WTC11 (cell line): ENCODE data around the gene VIPR2. TPM values are rescaled to one million over a fixed set of nuclear protein-coding genes. Genes with fewer than 3 reads are reported as not detected.
A peak's percentile ranks its signal among the peaks of the same experiment; 100 is the strongest.

Experiments used
- ATAC-seq: fragments of 200-7000 bp; cut with Tn5 transposase; 2 replicates; pipeline ENCODE4 v1.10.0; 2021; ENCODE audit warnings: mild to moderate bottlenecking, moderate library complexity
- CTCF ChIA-PET: fragments of 300-600 bp; sonication (Branson Sonifier 250); formaldehyde crosslinking; loops from one replicate; lab custom pipeline; 2021; ENCODE audit warnings: antibody characterized with exemption; lab: Charles Lee
- POLR2A ChIA-PET: fragments of 350-600 bp; sonication (Branson Sonifier 250); formaldehyde crosslinking; loops from one replicate; lab custom pipeline; 2021; ENCODE audit warnings: antibody characterized with exemption; lab: Charles Lee
- DNase-seq: peaks from one replicate; pipeline ENCODE4 v3.0.0; 2021; ENCODE audit warnings: low spot score
- H3K27ac Mint-ChIP-seq: 2 replicates; pipeline ENCODE4 v1.8.0; 2021; ENCODE audit warnings: mixed read lengths
- H3K27me3 Mint-ChIP-seq: 2 replicates; pipeline ENCODE4 v1.8.0; 2021; ENCODE audit warnings: low read depth, mild to moderate bottlenecking, moderate library complexity, mixed read lengths
- H3K36me3 Mint-ChIP-seq: 2 replicates; pipeline ENCODE4 v1.8.0; 2021; ENCODE audit warnings: mixed read lengths
- H3K4me1 Mint-ChIP-seq: 2 replicates; pipeline ENCODE4 v1.8.0; 2022; ENCODE audit warnings: mixed read lengths
- H3K4me3 Mint-ChIP-seq: 2 replicates; pipeline ENCODE4 v1.8.0; 2021; ENCODE audit warnings: mild to moderate bottlenecking, moderate library complexity, mixed read lengths
- H3K9me3 Mint-ChIP-seq: 2 replicates; pipeline ENCODE4 v1.8.0; 2021; ENCODE audit warnings: mixed read lengths
- FOXJ3 ChIP-seq: sonication (generic); formaldehyde crosslinking; IDR thresholded peaks from 2 replicates; pipeline ENCODE4 v1.9.0; 2021; ENCODE audit warnings: missing genetic modification reagents, mild to moderate bottlenecking, borderline replicate concordance
- FOXK1 ChIP-seq: sonication (generic); formaldehyde crosslinking; IDR thresholded peaks from 2 replicates; pipeline ENCODE4 v1.8.0; 2022; ENCODE audit warnings: mild to moderate bottlenecking, moderate library complexity, missing genetic modification reagents
- IRF2 ChIP-seq: sonication (generic); formaldehyde crosslinking; IDR thresholded peaks from 2 replicates; pipeline ENCODE4 v1.8.0; 2022; ENCODE audit warnings: low read depth, missing genetic modification reagents, borderline replicate concordance
- JAZF1 ChIP-seq: fragments of 250-450 bp; sonication (Bioruptor Pico); IDR thresholded peaks from 2 replicates; pipeline ENCODE4 v1.9.0; 2021; ENCODE audit warnings: moderate library complexity, mild to moderate bottlenecking, inconsistent platforms
- NFATC4 ChIP-seq: fragments of 250-450 bp; sonication (Bioruptor Pico); IDR thresholded peaks from 2 replicates; pipeline ENCODE4 v1.9.0; 2021; ENCODE audit warnings: mild to moderate bottlenecking
- NR3C1 ChIP-seq: sonication (generic); formaldehyde crosslinking; conservative IDR thresholded peaks from 2 replicates; pipeline ENCODE4 v1.8.1; 2023; ENCODE audit warnings: low read depth, mild to moderate bottlenecking, missing genetic modification reagents
- ZBTB21 ChIP-seq: sonication (generic); formaldehyde crosslinking; IDR thresholded peaks from 2 replicates; pipeline ENCODE4 v1.8.1; 2023; ENCODE audit warnings: mild to moderate bottlenecking, missing genetic modification reagents, borderline replicate concordance
- ZNF416 ChIP-seq: fragments of 250-450 bp; sonication (Bioruptor Pico); IDR thresholded peaks from 2 replicates; pipeline ENCODE4 v1.9.0; 2021; ENCODE audit warnings: mild to moderate bottlenecking, inconsistent platforms
- ZNF423 ChIP-seq: fragments of 250-450 bp; sonication (Bioruptor Pico); IDR thresholded peaks from 2 replicates; pipeline ENCODE4 v2.1.2; 2022; ENCODE audit warnings: mild to moderate bottlenecking, moderate library complexity
- total RNA-seq: library from RNA; stranded (reverse); gene quantifications from 3 replicates; pipeline ENCODE4 v1.2.3, GENCODE V29; 2021
- TF ChIP-seq, protein P1 (sequence below): sonication (generic); formaldehyde crosslinking; IDR thresholded peaks from 2 replicates; pipeline ENCODE4 v1.8.1; 2023; ENCODE audit warnings: mild to moderate bottlenecking, missing genetic modification reagents
- TF ChIP-seq, protein P2 (sequence below): sonication (generic); formaldehyde crosslinking; IDR thresholded peaks from 2 replicates; pipeline ENCODE4 v1.8.0; 2023; ENCODE audit warnings: missing genetic modification reagents, mild to moderate bottlenecking, borderline replicate concordance
- TF ChIP-seq, protein P3 (sequence below): sonication (generic); formaldehyde crosslinking; conservative IDR thresholded peaks from 2 replicates; pipeline ENCODE4 v1.8.1; 2023; ENCODE audit warnings: mild to moderate bottlenecking, low read depth, missing genetic modification reagents, moderate library complexity
- TF ChIP-seq, protein P4 (sequence below): fragments of 250-450 bp; sonication (Bioruptor Pico); IDR thresholded peaks from 2 replicates; pipeline ENCODE4 v2.1.2; 2022; ENCODE audit warnings: mild to moderate bottlenecking, moderate library complexity
- TF ChIP-seq, protein P5 (sequence below): sonication (generic); formaldehyde crosslinking; IDR thresholded peaks from 2 replicates; pipeline ENCODE4 v1.8.1; 2023; ENCODE audit warnings: mild to moderate bottlenecking, missing genetic modification reagents, moderate library complexity
- TF ChIP-seq, protein P6 (sequence below): sonication (generic); formaldehyde crosslinking; conservative IDR thresholded peaks from 2 replicates; pipeline ENCODE4 v1.8.1; 2022; ENCODE audit warnings: mild to moderate bottlenecking, missing genetic modification reagents

The VIPR2 gene
- total RNA-seq, 1 experiment from 2014 or later = 7.5 TPM

DNA sequence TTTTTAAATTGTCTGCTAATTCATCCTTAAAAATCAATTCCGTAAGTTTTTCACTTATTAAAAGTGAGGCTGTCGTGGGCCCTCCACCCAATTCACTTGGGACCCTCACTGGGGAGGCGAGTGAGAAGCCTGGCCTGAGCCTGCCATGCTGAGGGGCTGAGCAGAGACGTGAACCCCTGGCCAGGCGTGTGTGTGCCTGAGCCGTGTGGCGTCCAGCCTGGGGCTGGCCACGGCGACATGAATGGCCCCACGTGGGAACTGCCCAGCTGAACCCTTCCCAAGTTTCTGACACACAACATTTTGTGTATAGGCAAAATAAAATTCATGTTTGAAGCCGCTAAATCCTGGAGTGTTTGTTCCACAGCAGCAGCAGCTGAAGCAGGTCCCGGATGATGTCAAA lies 13.0 kb upstream of the VIPR2 start (continued):
- no peak for TF ChIP-seq ZNF416 (CRISPR knock-in tag)
- no peak for TF ChIP-seq NR3C1 (CRISPR knock-in tag)
- TF ChIP-seq FOXJ3 (CRISPR knock-in tag) = no peak
- TF ChIP-seq, protein P1, sequence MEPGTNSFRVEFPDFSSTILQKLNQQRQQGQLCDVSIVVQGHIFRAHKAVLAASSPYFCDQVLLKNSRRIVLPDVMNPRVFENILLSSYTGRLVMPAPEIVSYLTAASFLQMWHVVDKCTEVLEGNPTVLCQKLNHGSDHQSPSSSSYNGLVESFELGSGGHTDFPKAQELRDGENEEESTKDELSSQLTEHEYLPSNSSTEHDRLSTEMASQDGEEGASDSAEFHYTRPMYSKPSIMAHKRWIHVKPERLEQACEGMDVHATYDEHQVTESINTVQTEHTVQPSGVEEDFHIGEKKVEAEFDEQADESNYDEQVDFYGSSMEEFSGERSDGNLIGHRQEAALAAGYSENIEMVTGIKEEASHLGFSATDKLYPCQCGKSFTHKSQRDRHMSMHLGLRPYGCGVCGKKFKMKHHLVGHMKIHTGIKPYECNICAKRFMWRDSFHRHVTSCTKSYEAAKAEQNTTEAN = no peak
- TF ChIP-seq, protein P2, sequence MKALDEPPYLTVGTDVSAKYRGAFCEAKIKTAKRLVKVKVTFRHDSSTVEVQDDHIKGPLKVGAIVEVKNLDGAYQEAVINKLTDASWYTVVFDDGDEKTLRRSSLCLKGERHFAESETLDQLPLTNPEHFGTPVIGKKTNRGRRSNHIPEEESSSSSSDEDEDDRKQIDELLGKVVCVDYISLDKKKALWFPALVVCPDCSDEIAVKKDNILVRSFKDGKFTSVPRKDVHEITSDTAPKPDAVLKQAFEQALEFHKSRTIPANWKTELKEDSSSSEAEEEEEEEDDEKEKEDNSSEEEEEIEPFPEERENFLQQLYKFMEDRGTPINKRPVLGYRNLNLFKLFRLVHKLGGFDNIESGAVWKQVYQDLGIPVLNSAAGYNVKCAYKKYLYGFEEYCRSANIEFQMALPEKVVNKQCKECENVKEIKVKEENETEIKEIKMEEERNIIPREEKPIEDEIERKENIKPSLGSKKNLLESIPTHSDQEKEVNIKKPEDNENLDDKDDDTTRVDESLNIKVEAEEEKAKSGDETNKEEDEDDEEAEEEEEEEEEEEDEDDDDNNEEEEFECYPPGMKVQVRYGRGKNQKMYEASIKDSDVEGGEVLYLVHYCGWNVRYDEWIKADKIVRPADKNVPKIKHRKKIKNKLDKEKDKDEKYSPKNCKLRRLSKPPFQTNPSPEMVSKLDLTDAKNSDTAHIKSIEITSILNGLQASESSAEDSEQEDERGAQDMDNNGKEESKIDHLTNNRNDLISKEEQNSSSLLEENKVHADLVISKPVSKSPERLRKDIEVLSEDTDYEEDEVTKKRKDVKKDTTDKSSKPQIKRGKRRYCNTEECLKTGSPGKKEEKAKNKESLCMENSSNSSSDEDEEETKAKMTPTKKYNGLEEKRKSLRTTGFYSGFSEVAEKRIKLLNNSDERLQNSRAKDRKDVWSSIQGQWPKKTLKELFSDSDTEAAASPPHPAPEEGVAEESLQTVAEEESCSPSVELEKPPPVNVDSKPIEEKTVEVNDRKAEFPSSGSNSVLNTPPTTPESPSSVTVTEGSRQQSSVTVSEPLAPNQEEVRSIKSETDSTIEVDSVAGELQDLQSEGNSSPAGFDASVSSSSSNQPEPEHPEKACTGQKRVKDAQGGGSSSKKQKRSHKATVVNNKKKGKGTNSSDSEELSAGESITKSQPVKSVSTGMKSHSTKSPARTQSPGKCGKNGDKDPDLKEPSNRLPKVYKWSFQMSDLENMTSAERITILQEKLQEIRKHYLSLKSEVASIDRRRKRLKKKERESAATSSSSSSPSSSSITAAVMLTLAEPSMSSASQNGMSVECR (CRISPR knock-in tag) = no peak
- no peak for TF ChIP-seq JAZF1 (CRISPR knock-in tag)

DNA sequence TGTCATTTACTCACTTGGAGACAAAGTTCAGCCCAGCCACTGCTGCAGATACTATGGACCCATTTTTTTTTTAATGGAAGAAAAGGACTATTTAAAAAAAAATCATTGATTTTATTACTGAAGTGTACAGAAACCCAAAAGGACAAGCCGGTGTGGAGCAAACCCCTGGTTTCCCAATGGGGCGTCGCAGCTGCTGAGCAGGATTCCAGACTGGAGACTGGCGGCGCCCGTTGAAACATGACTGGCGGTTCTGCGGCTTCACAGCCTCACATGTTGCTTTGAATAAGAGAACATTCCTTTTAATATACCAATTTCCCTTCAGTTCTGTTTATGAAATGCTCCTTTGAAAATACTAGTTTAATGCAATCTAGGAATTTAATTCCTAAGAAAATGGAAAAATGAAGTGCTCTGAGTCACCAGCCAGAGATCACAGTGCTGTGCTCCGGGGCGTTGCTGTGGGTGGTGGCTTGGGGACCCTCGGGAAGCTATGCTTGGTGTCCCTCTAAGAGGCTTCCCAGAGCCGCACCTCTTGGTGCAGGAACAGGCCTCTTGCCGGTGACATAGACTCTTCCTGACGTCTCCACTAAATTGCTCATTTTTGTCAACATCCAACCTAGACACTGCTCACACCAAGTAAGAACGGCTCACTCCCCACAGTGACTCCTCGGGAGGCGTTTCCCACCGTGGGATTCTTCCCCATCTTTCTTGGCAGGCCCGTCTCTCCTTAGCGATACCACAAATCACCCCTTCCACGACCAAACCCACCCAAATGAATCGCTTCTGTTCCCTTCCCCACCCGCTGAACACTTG lies 12.0 kb upstream of the VIPR2 start:
- no peaks in the 10 kb centered on the region for H3K36me3 Mint-ChIP-seq
- H3K9me3 Mint-ChIP-seq = no peaks in the 10 kb centered on the region
- ATAC-seq (no peak), DNase-seq (no peak)
- peak overlapping the region; percentile 48 for H3K27ac Mint-ChIP-seq
- POLR2A ChIA-PET = no interaction called here
- CTCF ChIA-PET = no interaction called here
- peaks cover 6% of the 10 kb centered on the region; the same call in 1 of the 2 replicates for H3K4me1 Mint-ChIP-seq
- no peaks in the 10 kb centered on the region for H3K27me3 Mint-ChIP-seq
- no peak overlapping the region for H3K4me3 Mint-ChIP-seq
- no peak for TF ChIP-seq ZBTB21 (CRISPR knock-in tag)
- TF ChIP-seq IRF2 (CRISPR knock-in tag) = no peak
- no peak for TF ChIP-seq FOXK1
- TF ChIP-seq, protein P3, sequence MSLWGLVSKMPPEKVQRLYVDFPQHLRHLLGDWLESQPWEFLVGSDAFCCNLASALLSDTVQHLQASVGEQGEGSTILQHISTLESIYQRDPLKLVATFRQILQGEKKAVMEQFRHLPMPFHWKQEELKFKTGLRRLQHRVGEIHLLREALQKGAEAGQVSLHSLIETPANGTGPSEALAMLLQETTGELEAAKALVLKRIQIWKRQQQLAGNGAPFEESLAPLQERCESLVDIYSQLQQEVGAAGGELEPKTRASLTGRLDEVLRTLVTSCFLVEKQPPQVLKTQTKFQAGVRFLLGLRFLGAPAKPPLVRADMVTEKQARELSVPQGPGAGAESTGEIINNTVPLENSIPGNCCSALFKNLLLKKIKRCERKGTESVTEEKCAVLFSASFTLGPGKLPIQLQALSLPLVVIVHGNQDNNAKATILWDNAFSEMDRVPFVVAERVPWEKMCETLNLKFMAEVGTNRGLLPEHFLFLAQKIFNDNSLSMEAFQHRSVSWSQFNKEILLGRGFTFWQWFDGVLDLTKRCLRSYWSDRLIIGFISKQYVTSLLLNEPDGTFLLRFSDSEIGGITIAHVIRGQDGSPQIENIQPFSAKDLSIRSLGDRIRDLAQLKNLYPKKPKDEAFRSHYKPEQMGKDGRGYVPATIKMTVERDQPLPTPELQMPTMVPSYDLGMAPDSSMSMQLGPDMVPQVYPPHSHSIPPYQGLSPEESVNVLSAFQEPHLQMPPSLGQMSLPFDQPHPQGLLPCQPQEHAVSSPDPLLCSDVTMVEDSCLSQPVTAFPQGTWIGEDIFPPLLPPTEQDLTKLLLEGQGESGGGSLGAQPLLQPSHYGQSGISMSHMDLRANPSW (CRISPR knock-in tag) = no peak
- TF ChIP-seq ZNF423 (CRISPR knock-in tag) = no peak
- TF ChIP-seq, protein P4, sequence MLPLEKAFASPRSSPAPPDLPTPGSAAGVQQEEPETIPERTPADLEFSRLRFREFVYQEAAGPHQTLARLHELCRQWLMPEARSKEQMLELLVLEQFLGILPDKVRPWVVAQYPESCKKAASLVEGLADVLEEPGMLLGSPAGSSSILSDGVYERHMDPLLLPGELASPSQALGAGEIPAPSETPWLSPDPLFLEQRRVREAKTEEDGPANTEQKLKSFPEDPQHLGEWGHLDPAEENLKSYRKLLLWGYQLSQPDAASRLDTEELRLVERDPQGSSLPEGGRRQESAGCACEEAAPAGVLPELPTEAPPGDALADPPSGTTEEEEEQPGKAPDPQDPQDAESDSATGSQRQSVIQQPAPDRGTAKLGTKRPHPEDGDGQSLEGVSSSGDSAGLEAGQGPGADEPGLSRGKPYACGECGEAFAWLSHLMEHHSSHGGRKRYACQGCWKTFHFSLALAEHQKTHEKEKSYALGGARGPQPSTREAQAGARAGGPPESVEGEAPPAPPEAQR (CRISPR knock-in tag) = no peak
- TF ChIP-seq, protein P5, sequence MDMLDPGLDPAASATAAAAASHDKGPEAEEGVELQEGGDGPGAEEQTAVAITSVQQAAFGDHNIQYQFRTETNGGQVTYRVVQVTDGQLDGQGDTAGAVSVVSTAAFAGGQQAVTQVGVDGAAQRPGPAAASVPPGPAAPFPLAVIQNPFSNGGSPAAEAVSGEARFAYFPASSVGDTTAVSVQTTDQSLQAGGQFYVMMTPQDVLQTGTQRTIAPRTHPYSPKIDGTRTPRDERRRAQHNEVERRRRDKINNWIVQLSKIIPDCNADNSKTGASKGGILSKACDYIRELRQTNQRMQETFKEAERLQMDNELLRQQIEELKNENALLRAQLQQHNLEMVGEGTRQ (CRISPR knock-in tag) = no peak
- TF ChIP-seq, protein P6, sequence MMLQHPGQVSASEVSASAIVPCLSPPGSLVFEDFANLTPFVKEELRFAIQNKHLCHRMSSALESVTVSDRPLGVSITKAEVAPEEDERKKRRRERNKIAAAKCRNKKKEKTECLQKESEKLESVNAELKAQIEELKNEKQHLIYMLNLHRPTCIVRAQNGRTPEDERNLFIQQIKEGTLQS (CRISPR knock-in tag) = no peak
- no peak for TF ChIP-seq NFATC4 (CRISPR knock-in tag)
